ENCODE results near the gene NKAIN2.

NKAIN2 gene

DNA sequence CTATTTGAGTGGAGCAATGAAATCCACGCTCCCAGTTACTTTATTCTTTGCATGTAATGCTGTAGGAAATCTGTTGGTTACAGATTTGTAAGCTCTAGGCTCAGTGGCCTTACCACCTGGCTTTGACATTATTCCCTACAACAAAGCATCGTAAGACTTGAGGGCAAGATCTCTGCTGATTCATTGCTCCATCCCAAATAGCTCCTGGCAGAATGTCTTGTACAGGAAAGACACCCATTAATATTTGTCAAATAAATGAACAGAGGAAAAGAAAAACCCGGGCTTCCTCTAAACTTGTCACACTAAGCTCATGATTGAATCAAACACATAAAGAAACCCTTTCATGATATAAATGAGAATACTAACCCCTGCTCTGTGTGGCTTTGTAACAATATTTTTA, 801.1 kb downstream of the NKAIN2 start:
- no peak for DNase-seq (ENCODE audit: low spot score)

- DNase-seq (ENCODE audit: low spot score): no peak
Measured at GRCh38 chr6:124607119-124607627, 803.5 kb downstream of the NKAIN2 start.

GRCh38 chr6:124613031-124613430, 809.4 kb downstream of the NKAIN2 start:
- DNase-seq (ENCODE audit: low spot score): no peak

DNA sequence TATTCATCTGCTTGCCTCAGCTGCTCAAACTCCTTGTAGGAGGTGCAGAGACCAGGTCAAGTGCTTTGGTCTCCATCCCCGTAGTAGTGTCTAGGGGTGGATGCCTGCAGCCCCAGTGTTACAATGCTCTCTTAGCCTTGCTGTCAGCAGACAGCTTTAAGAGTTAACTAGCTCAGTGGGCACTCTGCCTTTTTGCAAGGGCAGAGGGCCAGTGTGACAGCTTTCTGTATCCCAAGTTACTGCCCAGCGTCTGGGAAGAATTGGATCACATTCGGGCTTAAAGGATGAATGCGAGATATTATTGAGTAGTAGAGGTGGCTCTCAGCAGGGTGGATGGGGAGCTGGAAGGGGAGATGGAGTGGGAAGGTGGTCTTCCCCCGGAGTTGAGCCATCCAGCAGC, 818.7 kb downstream of the NKAIN2 start:
- no peak for DNase-seq (ENCODE audit: low spot score)

DNA sequence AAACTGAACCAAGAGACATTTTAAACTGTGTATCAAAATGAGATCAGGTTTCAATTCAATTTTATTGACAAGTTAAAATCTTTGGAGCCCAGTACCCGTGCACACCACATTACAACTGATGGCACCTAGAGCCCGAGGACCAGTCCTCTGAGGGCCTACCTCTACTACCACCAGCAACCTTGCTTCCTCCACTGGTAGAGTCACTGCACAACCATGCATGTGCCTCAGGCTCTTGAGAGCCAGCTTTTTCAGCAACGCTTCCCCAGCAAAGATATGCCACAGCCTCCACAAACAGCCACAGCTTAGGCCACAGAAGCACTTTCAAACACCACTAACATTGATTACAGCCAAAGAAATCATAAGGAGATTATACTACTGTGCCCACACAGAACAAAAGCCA, 830.0 kb downstream of the NKAIN2 start:
- no peak for DNase-seq (ENCODE audit: low spot score)

DNA sequence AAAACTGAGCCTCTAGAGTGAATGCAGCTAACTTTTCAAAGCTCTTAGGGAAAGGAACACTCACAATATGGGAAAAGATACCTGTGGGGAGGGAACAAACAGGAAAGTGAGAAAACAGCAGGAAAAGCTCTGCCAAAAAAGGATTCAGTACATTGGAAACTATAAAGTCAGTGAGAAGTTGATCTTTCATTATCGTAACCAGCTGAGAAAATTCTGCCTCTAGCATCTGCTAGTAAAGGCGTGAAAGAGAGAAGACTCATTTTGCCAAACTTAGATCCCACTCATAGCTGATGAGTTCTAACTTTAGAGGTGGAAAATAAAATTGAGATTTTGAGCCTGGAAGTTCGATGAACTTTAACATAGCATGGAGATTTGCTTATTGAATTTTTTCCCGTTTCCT, 836.8 kb downstream of the NKAIN2 start:
- no peak for DNase-seq (ENCODE audit: low spot score)

DNA sequence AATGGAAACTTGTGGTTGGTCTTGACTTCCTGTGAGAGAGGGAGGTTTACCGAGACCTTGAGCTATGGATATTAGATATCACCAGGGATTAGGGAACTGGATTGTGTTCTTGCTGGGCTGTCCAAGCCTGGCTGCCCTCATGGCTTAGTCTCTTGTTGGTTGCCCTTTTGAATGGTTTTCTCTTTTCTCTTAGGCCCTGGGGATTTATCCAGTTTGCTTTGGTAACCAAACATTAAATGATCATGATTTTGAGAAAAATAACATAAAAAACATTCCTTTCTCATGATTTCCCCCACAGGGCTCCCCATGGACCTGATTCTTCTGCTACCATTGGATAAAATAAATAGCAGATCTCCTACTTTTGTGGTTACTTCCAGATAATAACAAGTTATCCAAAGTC, 852.2 kb downstream of the NKAIN2 start:
- no peak for DNase-seq (ENCODE audit: low spot score)

- DNase-seq (ENCODE audit: low spot score): no peak
Measured at GRCh38 chr6:124658053-124658452, 854.4 kb downstream of the NKAIN2 start.

DNA sequence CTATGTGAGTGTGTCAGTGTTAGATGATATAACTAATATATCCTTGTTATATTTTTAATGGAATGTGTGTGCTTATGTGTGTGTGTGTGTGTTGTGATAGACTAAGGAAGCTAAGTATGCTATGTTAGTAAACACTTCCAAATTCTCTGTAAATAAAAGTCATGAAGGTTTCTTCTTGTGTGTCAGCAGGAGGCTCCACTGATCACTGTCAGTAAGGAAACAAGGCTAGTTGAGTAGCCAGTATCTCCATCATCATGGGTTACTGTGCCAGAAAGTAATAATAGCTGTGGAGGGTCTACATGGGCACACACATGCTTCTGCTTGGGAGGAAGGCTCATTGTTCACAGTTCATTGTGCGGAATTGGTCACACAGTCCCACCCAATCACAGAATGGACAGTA, 855.8 kb downstream of the NKAIN2 start:
- DNase-seq (ENCODE audit: low spot score): no peak

- DNase-seq (ENCODE audit: low spot score): no peak
Measured at GRCh38 chr6:124660185-124660584, 856.5 kb downstream of the NKAIN2 start.

GRCh38 chr6:124661097-124661661, 857.5 kb downstream of the NKAIN2 start:
- no peak for DNase-seq (ENCODE audit: low spot score)

GRCh38 chr6:124668028-124668427, 864.4 kb downstream of the NKAIN2 start:
- no peak for DNase-seq (ENCODE audit: low spot score)

DNA sequence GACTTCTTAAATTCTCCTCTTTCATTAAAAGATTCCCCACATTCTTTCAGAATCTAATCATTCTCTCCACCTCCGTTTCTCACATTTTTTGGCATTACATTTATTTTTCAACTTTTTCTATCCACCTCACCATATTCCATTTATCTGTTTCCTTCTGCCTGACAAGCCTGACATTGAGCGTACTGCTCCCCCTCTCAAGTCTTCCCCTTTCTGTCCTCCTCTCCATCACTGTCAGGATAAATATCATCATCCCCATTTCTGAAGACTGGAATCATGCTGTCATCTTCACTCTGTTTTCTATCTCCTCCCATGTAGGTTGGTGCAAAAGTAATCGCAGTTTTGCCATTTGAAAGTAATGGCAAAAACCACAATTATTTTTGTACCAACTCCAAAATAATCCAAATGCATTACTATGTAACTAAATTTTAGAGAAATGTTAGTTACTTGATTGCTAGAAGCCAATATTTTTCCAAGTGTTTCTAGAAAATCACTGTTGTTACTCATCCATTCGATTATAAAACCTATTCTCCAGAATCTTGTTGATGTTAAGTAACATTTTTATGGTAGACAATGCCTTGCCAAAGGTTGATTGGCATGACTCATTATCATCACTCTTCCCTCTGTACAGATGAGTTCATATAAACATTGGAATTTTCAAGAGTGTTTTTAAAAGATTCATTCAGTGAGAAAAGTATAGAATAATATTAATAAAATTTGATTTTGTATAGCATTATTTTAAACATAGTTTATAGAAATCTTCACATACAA, 866.2 kb downstream of the NKAIN2 start:
- no peak for DNase-seq (ENCODE audit: low spot score)

DNA sequence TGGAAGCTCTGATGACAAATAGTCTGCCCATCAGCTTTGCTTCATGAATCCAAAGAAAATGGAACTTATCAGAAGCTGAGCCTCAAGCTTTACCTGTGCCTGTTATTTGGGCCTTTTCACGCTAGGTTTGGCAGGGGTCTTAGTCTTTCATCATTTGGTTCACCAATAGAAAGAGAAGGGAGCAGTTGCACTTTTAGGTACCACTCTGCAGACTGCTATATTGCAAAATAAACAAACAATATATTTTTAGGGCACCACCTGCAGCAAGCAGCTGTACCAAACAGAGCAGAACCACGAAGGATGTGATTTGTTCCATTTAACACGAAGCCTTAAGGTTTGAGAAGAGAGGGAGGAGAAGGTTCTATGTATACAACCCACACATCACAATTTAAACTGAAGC, 867.1 kb downstream of the NKAIN2 start:
- DNase-seq (ENCODE audit: low spot score): no peak

- DNase-seq (ENCODE audit: low spot score): no peak
Measured at GRCh38 chr6:124671324-124671723, 867.7 kb downstream of the NKAIN2 start.

DNA sequence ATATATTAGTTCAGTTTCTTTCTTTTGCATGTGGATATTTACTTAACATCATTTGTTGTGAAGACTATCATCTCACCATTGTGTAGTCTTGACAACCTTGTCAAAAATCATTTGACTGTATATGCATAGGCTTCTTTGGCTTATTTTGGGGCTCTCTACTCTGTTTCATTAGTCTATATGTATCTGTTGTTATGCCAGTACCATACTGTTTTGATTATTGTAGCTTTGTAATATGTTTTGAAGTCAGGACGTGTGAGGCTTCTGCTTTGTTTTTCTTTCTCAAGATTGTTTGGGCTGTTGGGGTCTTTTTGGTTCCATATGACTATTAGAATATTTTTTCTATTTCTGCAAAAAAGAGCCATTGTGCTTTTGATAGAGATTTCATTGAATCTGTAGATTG, 870.4 kb downstream of the NKAIN2 start:
- no peak for DNase-seq (ENCODE audit: low spot score)

GRCh38 chr6:124676033-124676432, 872.4 kb downstream of the NKAIN2 start:
- DNase-seq (ENCODE audit: low spot score): no peak

DNA sequence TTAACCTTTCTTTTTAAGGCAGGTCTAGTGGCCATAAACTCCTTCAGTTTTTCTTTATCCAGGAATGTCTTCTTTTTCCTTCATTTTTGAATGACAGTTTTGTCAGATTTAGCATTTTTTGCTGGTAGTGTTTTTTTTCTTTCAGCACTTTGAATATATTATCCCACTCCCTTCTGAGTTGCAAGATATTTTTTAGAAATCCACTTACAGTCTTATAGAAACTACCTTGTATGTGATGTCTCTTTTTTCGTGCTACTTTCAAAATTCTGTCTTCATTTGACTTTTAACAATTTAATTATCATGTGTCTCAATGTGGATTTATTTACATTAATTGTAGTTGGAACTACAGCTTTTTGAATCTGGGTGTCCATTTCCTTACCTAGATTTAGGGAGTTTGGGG, 874.2 kb downstream of the NKAIN2 start:
- no peak for DNase-seq (ENCODE audit: low spot score)

GRCh38 chr6:124679387-124679786, 875.7 kb downstream of the NKAIN2 start:
- DNase-seq (ENCODE audit: low spot score): no peak

DNA sequence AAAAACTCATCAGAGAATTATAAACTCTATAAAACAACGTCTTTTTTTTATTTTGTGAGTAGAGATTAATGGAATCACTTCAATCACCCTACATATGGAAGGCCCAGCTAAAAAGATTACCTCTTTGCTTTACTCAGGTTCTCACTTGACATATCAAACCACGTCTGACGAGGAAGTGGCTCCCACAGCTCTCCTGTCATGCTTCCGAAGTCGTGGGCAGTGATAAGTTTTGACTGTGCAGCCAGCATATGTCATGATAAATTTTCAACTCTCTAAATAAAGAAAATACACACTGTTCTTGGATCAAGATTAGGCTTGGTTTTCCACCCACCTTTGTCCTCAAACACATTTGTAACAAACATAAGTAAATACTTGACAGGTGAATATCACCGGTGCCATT, 879.1 kb downstream of the NKAIN2 start:
- no peak for DNase-seq (ENCODE audit: low spot score)

GRCh38 chr6:124683507-124683906, 879.8 kb downstream of the NKAIN2 start:
- DNase-seq (ENCODE audit: low spot score): no peak

DNA sequence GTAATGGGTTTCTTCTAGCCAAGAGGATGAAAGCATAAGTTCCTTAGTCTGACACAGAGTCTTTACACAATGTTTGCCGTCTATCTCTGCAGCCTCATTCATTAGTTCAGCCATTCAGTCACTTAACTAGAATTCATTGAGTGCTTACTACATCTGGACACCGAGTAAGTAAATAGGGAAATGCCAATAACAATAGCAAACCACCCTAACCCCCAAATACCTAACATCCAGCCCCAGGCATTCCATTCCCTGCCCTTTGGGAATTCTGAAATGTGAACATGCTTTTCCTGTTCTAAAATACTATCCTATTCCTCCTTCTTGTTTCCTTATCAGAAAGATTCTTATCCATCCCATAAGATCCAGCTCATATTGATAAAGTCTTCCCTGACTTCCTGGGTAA, 881.0 kb downstream of the NKAIN2 start:
- no peak for DNase-seq (ENCODE audit: low spot score)

GRCh38 chr6:124688369-124688768, 884.7 kb downstream of the NKAIN2 start:
- DNase-seq (ENCODE audit: low spot score): no peak

DNA sequence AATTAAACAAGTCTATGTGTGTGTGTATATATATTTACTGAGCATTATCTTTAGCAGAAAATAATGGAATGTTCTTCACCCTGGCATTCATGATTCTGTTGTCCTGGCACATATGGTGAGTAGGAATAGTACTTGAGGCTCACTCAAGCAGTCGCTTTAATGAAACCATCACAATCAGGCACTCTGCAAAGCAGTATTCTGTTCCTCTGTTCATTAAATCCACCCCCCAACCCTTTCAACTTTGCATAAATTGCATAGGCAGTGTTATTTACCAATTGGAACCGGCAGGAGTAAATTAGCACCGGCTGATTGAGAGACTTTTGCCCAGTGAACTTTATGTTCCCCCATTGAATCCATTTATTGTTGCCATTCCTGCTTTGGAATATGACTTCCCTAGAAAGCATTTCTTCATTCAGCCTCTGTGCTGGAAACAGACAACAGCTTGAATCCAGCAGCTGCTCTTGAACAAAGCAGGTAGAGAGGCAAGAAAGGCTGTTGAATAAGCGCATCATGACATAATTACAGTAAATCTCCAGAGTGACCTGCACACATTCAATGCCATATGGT, 890.6 kb downstream of the NKAIN2 start:
- DNase-seq (ENCODE audit: low spot score): no peak

All from COLO829 (cell line).